HG02759 (cell line): ENCODE data around the gene CASP10.
A peak's percentile ranks its signal among the peaks of the same experiment; 100 is the strongest.
"Not testable (repeated sequence)": the region's sequence is repeated elsewhere in the genome, so short reads cannot be mapped to it uniquely, and the experiment has no call there.

Source experiments
- ATAC-seq: cut with Tn5 transposase; IDR thresholded peaks from one replicate; pipeline ENCODE4 v1.9.1; 2021; ENCODE audit warnings: mild to moderate bottlenecking, moderate library complexity; ENCODE audit not compliant: unreplicated experiment

Gene CASP10

DNA sequence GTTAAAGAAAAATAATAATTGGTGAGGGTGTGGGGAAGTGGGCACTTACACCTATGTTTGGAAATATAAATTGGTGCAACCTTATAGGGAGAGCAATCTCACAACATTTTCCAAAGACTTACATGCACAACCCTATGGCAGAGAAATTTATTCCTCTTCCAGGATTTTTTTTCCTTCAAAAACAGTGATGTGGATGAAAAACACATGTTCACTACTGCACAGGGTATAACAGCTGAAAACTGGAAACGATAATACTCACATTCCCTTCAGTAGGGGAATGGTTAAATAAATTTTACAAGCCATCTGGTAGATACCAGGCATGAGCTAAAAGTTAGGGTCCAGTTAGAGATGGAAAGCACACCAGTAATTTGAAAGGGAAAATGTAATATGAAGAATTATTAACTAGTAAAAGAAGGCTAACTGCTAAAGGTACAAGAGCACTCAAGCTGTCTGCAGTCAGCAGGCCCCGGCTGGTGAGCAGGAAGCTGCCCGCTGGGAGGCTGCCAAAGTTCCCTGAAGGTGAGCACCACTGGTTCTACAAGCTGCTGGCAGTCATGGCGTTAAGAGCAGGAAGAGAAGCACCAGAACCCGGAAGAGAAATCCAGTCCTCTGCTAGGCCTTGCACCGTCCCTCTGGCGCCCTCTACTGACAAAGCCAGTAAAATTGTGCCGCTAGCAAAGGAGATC, 49.0 kb downstream of the CASP10 start:
- peak; percentile 50 for ATAC-seq

- ATAC-seq: no peak
Observed at GRCh38 chr2:201232467-201232815, 49.5 kb downstream of the CASP10 start.

DNA sequence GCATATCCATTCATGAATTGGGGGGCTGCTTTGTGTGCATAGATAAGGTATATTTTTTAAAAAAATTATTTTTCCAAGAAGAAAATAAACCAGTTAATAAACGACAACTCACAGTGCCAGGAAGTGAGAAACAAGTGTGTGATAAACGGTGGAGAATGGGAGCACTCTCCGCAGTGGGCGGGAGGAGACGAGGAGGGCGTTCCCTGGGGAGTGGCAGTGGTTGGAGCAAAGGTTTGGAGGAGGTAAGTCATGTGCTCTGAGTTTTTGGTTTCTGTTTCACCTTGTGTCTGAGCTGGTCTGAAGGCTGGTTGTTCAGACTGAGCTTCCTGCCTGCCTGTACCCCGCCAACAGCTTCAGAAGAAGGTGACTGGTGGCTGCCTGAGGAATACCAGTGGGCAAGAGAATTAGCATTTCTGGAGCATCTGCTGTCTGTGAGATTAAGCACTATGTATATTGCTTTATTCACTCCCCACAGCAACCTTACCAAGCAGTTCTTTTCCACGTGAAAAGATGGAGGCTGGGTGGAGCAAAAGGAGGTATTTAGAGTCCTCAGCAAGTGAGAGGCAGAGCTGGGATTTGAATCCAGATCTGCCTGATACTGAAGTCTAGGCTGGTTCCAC, 50.4 kb downstream of the CASP10 start:
- peak; percentile 90 for ATAC-seq

- ATAC-seq: peak; percentile 20
Observed at GRCh38 chr2:201233812-201234662, 51.1 kb downstream of the CASP10 start.

GRCh38 chr2:201234663-201235135, 51.8 kb downstream of the CASP10 start:
- ATAC-seq: no peak

DNA sequence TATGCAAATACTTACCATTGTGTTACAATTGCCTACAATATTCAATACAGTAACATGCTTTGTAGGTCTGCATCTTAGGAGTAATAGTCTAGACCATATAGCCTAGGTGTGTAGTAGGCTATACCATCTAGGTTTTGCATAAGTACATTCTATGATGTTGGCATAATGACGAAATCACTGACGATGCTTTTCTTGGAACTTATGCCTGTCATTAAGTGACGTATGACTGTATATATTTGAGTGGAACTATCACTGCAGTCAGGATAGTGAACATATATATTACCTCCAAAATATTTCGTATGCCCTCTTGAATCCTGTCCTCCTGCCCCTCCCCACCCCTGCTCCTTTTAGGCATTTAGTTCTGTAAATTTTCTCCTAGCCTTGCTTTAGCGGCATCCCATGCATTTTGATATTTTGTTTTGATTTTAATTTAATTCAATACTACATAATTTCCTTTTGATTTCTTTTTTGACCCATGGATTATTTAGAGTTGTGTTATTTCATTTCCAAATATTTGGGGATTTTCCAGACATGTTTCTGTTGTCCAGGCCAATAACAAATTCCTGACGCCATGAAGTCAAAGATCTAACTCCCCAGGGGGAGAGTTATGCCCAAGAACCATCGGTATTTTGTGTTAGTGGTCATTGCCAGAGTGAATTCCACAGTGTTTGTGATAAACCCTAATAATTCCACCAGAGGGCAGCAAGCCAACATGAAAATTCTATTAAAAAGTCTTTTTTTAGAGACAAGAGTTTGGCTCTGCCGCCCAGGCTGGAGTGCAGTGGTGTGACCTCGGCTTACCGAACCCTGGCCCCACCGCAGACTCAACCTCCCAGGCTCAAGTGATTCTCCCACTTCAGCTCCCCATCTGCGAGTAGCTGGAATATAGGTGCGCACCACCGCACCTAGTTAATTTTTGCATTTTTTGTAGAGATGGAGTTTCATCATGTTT, 53.2 kb downstream of the CASP10 start:
- ATAC-seq: no peak

GRCh38 chr2:201237486-201238123, 54.7 kb downstream of the CASP10 start:
- no peak for ATAC-seq

GRCh38 chr2:201239167-201239935, 56.4 kb downstream of the CASP10 start:
- not testable (repeated sequence) for ATAC-seq

- no peak for ATAC-seq
Observed at GRCh38 chr2:201242571-201243277, 59.8 kb downstream of the CASP10 start.

- no peak for ATAC-seq
Observed at GRCh38 chr2:201244829-201245228, 61.9 kb downstream of the CASP10 start.

DNA sequence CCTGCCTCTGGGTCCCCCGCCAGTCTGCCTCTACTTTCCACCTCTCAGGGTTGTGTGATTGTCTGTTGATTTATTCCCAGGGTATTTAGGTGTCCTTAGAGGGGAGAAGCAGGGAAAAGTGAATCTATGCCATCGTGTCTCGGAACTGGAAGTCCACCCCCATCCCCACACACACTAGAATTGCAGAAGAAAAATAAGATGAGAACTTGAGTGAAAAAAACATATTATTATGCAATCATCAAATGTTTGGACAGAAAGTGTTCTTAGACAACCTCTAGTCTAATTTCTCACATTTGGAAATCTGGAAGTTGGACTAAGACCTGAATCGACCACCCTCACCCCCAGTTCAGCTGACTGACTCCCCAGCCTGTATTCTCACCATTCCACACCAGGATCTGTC, 63.3 kb downstream of the CASP10 start:
- no peak for ATAC-seq

- no peak for ATAC-seq
Observed at GRCh38 chr2:201248288-201248844, 65.4 kb downstream of the CASP10 start.

DNA sequence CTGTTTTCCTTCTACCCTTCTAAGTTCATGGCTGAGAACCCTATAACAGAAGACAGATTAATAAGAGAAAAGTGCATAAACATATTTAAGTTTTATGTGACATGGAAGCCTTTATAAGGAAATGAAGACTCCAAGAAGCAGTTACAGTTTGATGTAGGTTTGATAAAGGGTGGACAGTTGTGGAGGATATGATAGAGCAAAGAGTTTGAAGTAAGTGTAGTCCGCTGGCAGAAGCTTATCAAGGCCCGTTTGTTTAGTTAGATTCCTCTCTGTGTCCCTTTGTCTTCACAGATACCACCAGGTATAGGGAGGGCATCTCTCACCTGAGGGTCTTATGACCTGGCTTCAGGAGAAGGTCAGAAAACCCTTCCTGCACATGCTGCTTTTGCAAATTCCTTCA, 66.9 kb downstream of the CASP10 start:
- no peak for ATAC-seq

DNA sequence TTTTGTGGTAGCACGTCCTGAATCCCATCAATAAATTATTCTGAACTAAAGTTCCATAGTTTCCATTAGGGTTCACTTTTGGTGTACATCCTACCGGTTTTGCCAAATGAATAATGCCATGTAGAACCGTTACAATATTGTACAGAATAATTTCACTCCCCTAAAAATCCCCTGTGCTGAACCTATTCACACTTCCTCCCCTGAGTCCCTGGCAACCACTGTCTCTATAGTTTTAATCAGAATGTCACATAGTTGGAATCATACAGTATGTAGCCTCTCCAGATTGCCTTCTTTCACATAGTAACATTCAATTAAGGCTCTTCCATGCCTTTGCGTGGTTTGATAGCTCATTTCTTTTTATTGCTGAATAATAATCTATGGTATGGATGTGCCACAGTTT, 67.8 kb downstream of the CASP10 start:
- ATAC-seq: no peak

DNA sequence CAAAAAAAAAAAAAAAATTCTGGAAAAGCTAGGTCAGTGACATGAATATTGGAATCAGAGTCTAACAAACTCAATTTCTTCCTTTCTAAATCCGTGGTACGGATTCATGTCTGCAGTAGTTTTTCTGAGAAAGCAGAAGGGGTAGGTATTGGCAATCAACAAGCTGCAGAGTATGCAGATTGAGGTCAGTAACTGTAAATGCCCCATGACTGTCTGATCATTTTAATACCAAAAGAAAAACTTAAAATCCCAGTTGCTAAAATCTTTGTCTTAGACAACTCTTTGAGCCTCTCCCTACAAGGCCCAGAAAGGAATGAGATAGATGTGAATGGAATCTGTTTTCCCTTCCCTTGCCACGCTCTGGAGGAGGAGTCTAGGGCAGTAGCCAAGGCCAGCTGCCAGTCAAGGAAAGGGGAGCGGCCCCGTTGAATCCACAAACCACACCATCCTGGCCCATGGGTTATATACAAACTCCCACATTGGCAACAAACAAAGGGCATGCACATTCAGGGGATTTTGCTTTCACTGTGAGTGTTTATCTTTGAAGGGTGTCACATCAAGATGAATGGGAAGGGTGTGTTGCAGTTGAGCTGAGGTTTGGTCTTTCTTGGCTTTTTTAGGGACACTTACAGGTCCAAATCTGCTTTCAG, 71.3 kb downstream of the CASP10 start:
- no peak for ATAC-seq

GRCh38 chr2:201255408-201256033, 72.6 kb downstream of the CASP10 start:
- no peak for ATAC-seq

- no peak for ATAC-seq
Observed at GRCh38 chr2:201256082-201256481, 73.1 kb downstream of the CASP10 start.
